Gastroesophageal sphincter (tissue), 3 donors: Measurements from ENCODE around the gene RALGPS1.

Experiments used
- POLR2A ChIP-seq, 2 donors: fragments of 450-650 bp; IDR thresholded peaks; one replicate each; pipeline ENCODE4 v1.6.1; 2017; ENCODE audit warnings: antibody characterized with exemption in 2 of 2, mild to moderate bottlenecking in 2 of 2, moderate library complexity in 1 of 2
- POLR2AphosphoS5 ChIP-seq: sonication (generic); formaldehyde crosslinking; IDR thresholded peaks from one replicate; pipeline ENCODE4 v1.6.1; 2017; ENCODE audit warnings: antibody characterized with exemption
- TF ChIP-seq, protein P1 (sequence below), 4 experiments: fragments of 200-600 bp in 2 of 4; fragments of 450-650 bp in 2 of 4; sonication (generic) in 1 of 4; IDR thresholded peaks; one replicate each; pipeline ENCODE4 v1.5.1; 2017 to 2019; ENCODE audit warnings: antibody characterized with exemption in 4 of 4, mild to moderate bottlenecking in 2 of 4, moderate library complexity in 2 of 4

DNA sequence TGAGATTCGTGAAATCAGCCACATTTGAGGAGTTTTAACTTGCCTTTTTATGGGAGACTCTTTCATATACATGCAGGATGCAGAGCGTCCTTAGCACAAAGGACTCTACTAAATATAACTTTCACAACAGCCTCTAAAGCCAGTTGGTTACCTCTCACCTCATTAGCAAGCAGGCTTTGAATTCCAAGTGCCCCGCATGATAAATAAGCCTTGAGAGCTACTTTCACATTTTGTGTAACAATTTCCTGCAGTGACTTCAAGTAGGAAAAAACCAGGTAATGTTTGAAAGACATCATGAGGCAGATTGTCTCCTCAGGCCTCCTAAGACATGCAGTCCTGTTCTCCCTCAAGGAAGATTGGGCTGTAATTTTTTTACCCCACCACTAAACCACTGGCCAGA, 50.5 kb downstream of the RALGPS1 start:
- TF ChIP-seq, protein P1, sequence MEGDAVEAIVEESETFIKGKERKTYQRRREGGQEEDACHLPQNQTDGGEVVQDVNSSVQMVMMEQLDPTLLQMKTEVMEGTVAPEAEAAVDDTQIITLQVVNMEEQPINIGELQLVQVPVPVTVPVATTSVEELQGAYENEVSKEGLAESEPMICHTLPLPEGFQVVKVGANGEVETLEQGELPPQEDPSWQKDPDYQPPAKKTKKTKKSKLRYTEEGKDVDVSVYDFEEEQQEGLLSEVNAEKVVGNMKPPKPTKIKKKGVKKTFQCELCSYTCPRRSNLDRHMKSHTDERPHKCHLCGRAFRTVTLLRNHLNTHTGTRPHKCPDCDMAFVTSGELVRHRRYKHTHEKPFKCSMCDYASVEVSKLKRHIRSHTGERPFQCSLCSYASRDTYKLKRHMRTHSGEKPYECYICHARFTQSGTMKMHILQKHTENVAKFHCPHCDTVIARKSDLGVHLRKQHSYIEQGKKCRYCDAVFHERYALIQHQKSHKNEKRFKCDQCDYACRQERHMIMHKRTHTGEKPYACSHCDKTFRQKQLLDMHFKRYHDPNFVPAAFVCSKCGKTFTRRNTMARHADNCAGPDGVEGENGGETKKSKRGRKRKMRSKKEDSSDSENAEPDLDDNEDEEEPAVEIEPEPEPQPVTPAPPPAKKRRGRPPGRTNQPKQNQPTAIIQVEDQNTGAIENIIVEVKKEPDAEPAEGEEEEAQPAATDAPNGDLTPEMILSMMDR (IDR thresholded peaks at IDR 0.05), result no peak
- TF ChIP-seq POLR2AphosphoS5 (no peak), POLR2A (IDR thresholded peaks at IDR 0.05) (no peak)
